C4-2B (cell line): ENCODE data around the gene PSORS1C2.

Experiments used
- ZFX ChIP-seq: fragments of 450-650 bp; IDR thresholded peaks from 2 replicates; pipeline ENCODE4 v1.6.1; 2017
- TF ChIP-seq, protein P1 (sequence below): fragments of 450-650 bp; conservative IDR thresholded peaks from 2 replicates; pipeline ENCODE4 v1.5.1; 2017; ENCODE audit warnings: mild to moderate bottlenecking

DNA sequence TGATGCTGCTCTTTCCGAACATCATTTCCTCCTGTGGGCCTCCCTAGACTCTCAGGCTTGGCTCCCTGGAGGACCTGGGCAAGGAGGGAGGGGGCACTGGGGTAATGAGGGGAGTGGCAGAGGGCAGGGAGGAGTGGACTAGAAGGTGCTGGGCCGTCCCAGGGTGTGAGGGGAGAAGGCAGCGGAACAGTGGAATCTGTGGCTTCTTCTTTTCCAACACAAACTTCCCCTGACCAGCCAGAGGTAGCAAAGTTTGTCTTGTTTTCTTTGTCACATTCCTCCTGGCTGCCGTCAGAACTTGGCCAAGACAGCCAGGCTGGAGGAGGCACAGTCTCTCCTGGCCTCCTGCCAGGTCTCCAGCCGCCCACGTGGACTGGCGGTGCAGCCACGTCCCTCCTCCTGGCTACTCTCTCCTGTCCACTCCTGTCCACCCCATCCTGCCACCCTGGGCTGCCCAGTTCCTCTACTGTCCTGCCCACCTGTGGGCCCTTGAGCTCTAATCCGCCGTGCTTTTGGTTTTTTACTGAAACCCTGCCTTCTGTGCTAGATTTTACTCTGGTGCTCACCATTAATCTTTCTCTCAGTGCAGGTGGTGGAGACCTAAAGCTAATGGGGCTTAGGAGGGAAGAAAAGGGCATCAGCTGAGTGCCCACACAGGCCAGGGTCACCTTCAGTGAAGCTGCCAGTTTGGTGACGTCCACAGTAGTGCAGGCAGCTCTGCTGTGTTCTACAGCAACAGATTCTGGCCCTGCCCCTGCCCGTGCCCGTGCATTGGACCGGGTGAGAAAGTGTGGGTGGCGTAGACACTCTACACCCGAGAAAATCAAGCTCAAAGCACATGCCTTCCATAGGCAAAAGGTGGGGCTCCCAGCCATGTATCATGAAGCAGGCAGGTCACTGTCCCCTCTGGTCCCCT, 15.8 kb downstream of the PSORS1C2 start:
- TF ChIP-seq, protein P1, sequence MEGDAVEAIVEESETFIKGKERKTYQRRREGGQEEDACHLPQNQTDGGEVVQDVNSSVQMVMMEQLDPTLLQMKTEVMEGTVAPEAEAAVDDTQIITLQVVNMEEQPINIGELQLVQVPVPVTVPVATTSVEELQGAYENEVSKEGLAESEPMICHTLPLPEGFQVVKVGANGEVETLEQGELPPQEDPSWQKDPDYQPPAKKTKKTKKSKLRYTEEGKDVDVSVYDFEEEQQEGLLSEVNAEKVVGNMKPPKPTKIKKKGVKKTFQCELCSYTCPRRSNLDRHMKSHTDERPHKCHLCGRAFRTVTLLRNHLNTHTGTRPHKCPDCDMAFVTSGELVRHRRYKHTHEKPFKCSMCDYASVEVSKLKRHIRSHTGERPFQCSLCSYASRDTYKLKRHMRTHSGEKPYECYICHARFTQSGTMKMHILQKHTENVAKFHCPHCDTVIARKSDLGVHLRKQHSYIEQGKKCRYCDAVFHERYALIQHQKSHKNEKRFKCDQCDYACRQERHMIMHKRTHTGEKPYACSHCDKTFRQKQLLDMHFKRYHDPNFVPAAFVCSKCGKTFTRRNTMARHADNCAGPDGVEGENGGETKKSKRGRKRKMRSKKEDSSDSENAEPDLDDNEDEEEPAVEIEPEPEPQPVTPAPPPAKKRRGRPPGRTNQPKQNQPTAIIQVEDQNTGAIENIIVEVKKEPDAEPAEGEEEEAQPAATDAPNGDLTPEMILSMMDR = no peak
- TF ChIP-seq ZFX = no peak
